Loucy (cell line): Measurements from ENCODE around the gene CCDC92.

Experiments
- H2AFZ ChIP-seq: fragments of 200-600 bp; sonication (generic); 2 replicates; pipeline ENCODE4 v1.6.0; 2016; ENCODE audit warnings: antibody characterized with exemption, mild to moderate bottlenecking, low read length, moderate library complexity
- H3F3A ChIP-seq: fragments of 200-600 bp; 2 replicates; pipeline ENCODE4 v1.6.0; 2016; ENCODE audit warnings: antibody characterized with exemption, low read depth, mild to moderate bottlenecking
- H3K27me3 ChIP-seq: fragments of 200-600 bp; sonication (generic); 2 replicates; pipeline ENCODE4 v1.6.1; 2014; ENCODE audit warnings: low read length, mild to moderate bottlenecking; ENCODE audit not compliant: insufficient read depth, poor library complexity, severe bottlenecking
- H3K36me3 ChIP-seq: fragments of 200-600 bp; sonication (generic); 2 replicates; pipeline ENCODE4 v1.6.1; 2016; ENCODE audit warnings: low read length; ENCODE audit not compliant: insufficient read depth
- H3K4me1 ChIP-seq: fragments of 200-600 bp; sonication (generic); 2 replicates; pipeline ENCODE4 v1.5.1; 2014; ENCODE audit warnings: low read length, mild to moderate bottlenecking; ENCODE audit not compliant: insufficient read depth, poor library complexity, severe bottlenecking
- H3K4me2 ChIP-seq: fragments of 200-600 bp; sonication (generic); 2 replicates; pipeline ENCODE4 v1.6.0; 2014; ENCODE audit warnings: antibody characterized with exemption, low read length, low read depth, mild to moderate bottlenecking; ENCODE audit not compliant: poor library complexity, severe bottlenecking
- H3K4me3 ChIP-seq: fragments of 200-600 bp; sonication (generic); 2 replicates; pipeline ENCODE4 v1.5.1; 2014; ENCODE audit warnings: low read length, mild to moderate bottlenecking, mixed read lengths; ENCODE audit not compliant: poor library complexity, severe bottlenecking
- H3K79me2 ChIP-seq: fragments of 200-600 bp; sonication (generic); 2 replicates; pipeline ENCODE4 v1.6.1; 2014; ENCODE audit warnings: low read length; ENCODE audit not compliant: insufficient read depth
- H3K9ac ChIP-seq: fragments of 200-600 bp; sonication (generic); 2 replicates; pipeline ENCODE4 v1.6.0; 2014; ENCODE audit warnings: mild to moderate bottlenecking, low read depth, low read length, moderate library complexity; ENCODE audit not compliant: poor library complexity, severe bottlenecking
- H3K9me2 ChIP-seq: fragments of 200-600 bp; sonication (generic); replicated peaks from 2 replicates; pipeline ENCODE4 v1.6.1; 2016; ENCODE audit warnings: low read depth, low read length, mixed read lengths
- H3K9me3 ChIP-seq: fragments of 200-600 bp; sonication (generic); 2 replicates; pipeline ENCODE4 v1.6.1; 2014; ENCODE audit warnings: mild to moderate bottlenecking, antibody characterized with exemption, low read length, low read depth; ENCODE audit not compliant: insufficient read depth
- H4K20me1 ChIP-seq: fragments of 200-600 bp; sonication (generic); 2 replicates; pipeline ENCODE4 v1.6.0; 2014; ENCODE audit warnings: antibody characterized with exemption, low read length, mild to moderate bottlenecking; ENCODE audit not compliant: insufficient read depth, poor library complexity, severe bottlenecking
- EZH2phosphoT487 ChIP-seq: fragments of 200-600 bp; IDR thresholded peaks from 2 replicates; pipeline ENCODE4 v1.6.1; 2018; ENCODE audit warnings: antibody characterized with exemption, mild to moderate bottlenecking, moderate library complexity, borderline replicate concordance
- TF ChIP-seq, protein P1 (sequence below): fragments of 200-600 bp; sonication (generic); conservative IDR thresholded peaks from 2 replicates; pipeline ENCODE4 v1.5.1; 2014; ENCODE audit warnings: mild to moderate bottlenecking, antibody characterized with exemption, low read length

The CCDC92 gene

DNA sequence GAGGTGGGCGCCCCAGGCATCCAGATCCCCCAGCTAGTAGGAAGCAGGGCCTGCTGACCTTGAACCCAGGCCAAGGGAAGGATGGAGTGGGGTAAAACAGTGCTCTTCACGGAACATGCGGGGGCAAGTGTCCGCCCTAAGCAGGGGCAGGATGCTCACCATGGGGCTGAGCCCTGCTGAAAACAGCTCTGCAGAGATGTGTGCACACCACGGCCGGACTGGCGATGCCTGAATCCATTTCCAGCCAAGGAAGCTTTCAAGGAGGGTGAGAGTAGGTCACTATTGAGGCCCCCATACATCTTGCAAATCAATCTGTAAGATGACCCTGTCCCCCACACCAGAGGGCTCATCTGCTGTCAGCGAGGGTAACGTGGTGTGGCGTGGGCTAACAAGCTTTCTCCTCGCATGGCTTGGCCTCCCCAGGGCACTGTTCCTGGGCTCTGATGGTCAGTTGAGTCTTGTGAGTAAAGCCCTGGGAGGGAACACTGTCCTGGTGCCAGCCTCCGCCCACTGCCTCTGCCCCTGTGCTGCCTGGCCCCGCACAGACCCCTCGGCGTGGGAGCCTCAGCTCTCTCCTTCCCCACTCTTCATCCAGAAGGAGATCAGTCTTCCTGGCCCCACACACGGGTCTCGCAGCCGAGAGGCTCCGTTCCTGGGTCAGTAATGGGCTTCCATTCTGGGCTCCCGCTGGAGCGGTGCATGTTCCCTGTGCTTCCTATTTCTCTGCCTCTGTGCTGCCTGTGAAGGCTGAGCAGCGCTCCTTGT lies 69.1 kb downstream of the CCDC92 start:
- Histone ChIP-seq H3K4me3 (no peak overlapping the region), H3K9me3 (no peaks in the 10 kb centered on the region), H3K4me2 (no peak overlapping the region), H3K9ac (no peak overlapping the region), H4K20me1 (no peaks in the 10 kb centered on the region), H3K79me2 (no peaks in the 10 kb centered on the region), H3F3A (no peaks in the 10 kb centered on the region), H2AFZ (no peak overlapping the region), H3K27me3 (no peaks in the 10 kb centered on the region), H3K9me2 (no peaks in the 10 kb centered on the region), H3K4me1 (no peaks in the 10 kb centered on the region), H3K36me3 (no peaks in the 10 kb centered on the region)
- TF ChIP-seq EZH2phosphoT487 = no peak
- TF ChIP-seq, protein P1, sequence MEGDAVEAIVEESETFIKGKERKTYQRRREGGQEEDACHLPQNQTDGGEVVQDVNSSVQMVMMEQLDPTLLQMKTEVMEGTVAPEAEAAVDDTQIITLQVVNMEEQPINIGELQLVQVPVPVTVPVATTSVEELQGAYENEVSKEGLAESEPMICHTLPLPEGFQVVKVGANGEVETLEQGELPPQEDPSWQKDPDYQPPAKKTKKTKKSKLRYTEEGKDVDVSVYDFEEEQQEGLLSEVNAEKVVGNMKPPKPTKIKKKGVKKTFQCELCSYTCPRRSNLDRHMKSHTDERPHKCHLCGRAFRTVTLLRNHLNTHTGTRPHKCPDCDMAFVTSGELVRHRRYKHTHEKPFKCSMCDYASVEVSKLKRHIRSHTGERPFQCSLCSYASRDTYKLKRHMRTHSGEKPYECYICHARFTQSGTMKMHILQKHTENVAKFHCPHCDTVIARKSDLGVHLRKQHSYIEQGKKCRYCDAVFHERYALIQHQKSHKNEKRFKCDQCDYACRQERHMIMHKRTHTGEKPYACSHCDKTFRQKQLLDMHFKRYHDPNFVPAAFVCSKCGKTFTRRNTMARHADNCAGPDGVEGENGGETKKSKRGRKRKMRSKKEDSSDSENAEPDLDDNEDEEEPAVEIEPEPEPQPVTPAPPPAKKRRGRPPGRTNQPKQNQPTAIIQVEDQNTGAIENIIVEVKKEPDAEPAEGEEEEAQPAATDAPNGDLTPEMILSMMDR = no peak

DNA sequence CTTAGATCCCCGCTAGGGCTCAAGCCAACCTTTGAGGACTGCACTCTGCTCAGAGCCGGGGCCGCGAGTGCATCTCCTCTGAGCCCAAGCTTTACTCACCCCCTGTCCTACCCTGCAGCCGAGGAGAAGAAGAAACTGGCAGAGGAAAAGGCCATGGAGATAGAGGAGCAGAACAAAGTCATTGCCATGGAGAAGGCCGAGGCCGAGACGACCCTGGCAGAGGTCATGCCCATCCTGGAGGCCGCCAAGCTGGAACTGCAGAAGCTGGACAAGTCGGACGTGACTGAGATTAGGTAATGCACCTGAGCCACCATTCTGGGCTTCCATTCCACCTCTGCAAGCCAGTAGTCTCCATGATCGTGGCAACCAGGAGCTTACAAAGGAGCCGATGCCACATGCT lies 69.8 kb downstream of the CCDC92 start:
- Histone ChIP-seq H3F3A (no peaks in the 10 kb centered on the region), H3K27me3 (no peaks in the 10 kb centered on the region)
- TF ChIP-seq, protein P1 = no peak
- no peak for TF ChIP-seq EZH2phosphoT487

DNA sequence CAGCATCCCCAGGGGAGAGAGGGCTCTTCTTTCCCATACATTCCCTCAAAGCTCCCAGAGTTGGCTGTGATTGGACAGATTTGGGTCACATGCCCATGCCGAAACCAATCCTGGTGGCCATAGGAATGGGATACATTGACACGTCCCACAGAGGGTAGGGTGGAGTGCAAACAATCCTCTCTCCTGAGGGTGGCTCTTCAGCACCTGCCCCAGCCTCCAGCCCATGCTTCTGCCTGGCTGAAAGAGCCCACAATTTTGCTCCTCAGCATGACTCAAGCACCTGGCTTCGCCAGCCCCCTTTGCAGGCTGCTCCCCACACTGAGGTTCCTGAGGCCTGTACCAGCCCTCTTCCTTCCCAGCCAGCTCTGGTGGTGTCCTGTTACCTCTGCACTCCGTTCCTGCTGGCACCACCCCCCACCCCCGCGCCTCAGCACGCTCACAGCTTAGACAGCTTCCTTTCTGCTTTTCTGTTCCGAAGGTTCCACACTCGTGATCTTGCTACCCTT lies 71.7 kb downstream of the CCDC92 start:
- Histone ChIP-seq H2AFZ (no peak overlapping the region), H3K27me3 (no peaks in the 10 kb centered on the region), H3K9me2 (no peaks in the 10 kb centered on the region), H3F3A (no peaks in the 10 kb centered on the region), H3K4me2 (no peak overlapping the region), H3K4me3 (no peak overlapping the region), H3K9ac (no peak overlapping the region), H3K36me3 (no peaks in the 10 kb centered on the region), H4K20me1 (no peaks in the 10 kb centered on the region), H3K79me2 (no peaks in the 10 kb centered on the region), H3K9me3 (no peaks in the 10 kb centered on the region), H3K4me1 (no peaks in the 10 kb centered on the region)
- TF ChIP-seq EZH2phosphoT487 = no peak
- TF ChIP-seq, protein P1 = no peak

More for the DNA sequence above, 69.8 kb downstream of the CCDC92 start:
- Histone ChIP-seq H3K36me3 (no peaks in the 10 kb centered on the region), H3K79me2 (no peaks in the 10 kb centered on the region), H4K20me1 (no peaks in the 10 kb centered on the region), H3K4me2 (no peak overlapping the region), H3K4me3 (no peak overlapping the region), H2AFZ (no peak overlapping the region), H3K9me2 (no peaks in the 10 kb centered on the region), H3K9ac (no peak overlapping the region), H3K9me3 (no peaks in the 10 kb centered on the region), H3K4me1 (no peaks in the 10 kb centered on the region)
